ENCODE results near the gene CNTNAP2.
"Not testable (repeated sequence)": the region's sequence is repeated elsewhere in the genome, so short reads cannot be mapped to it uniquely, and the experiment has no call there.

The CNTNAP2 gene

DNA sequence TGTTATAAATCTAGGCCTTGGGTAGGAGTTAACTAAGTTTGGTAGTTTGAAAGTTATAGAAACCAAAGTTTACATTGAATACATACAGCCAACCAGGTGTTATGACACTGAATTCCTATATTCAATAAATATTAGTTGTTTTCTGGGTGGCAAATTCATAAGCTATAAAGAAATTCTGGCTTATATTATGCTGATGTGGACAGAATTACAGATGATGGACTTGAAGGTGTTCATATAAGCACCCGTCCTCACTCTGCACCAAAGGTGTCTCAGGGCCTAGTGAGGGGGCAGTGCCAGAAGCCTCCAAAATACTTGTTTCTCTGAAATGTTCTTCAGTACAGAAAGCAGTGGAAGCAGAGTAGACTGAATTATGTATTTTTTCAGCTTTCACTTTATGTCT lies 973.0 kb downstream of the CNTNAP2 start:
- no peak for FAIRE-seq
- TF ChIP-seq TAF1 (IDR thresholded peaks at IDR 0.05; ENCODE audit: low read depth, low read length) (no peak), POLR2A (IDR thresholded peaks at IDR 0.05; ENCODE audit: low read depth, low read length) (no peak), POLR2AphosphoS5 (IDR thresholded peaks at IDR 0.05; ENCODE audit: low read depth, low read length) (no peak), POU2F2 (IDR thresholded peaks at IDR 0.05; ENCODE audit: low read depth, low read length) (no peak), SPI1 (IDR thresholded peaks at IDR 0.05; ENCODE audit: low read depth, low read length) (no peak), PAX5 (IDR thresholded peaks at IDR 0.05; ENCODE audit: insufficient read depth, low read length, severe bottlenecking) (no peak)
- no peak for DNase-seq (ENCODE audit: insufficient read length, low spot score)

DNA sequence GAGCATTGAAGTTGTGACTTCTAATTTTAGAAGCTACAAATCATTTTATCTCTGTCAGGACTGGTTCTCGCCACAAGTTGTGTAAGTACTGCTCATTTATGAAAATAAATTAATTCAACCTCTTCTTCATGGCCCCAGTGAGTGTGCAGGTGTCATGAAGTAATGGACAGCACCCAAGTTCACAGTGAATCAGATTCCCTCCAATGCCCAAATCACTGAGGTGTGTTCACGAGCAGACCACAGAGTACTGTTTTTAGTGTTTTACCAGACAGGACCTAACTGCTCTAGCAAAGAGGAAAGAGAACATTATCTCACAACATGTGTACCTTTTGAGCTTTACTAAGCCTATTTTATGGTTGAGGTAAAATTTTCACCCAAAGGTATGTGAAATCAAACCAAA lies 980.0 kb downstream of the CNTNAP2 start:
- FAIRE-seq, result no peak
- no peak for DNase-seq (ENCODE audit: insufficient read length, low spot score)
- TF ChIP-seq PAX5 (IDR thresholded peaks at IDR 0.05; ENCODE audit: insufficient read depth, low read length, severe bottlenecking), result no peak
- no peak for TF ChIP-seq SPI1 (IDR thresholded peaks at IDR 0.05; ENCODE audit: low read depth, low read length)
- TF ChIP-seq TAF1 (IDR thresholded peaks at IDR 0.05; ENCODE audit: low read depth, low read length), result no peak
- TF ChIP-seq POU2F2 (IDR thresholded peaks at IDR 0.05; ENCODE audit: low read depth, low read length), result no peak
- TF ChIP-seq POLR2A (IDR thresholded peaks at IDR 0.05; ENCODE audit: low read depth, low read length), result no peak
- TF ChIP-seq POLR2AphosphoS5 (IDR thresholded peaks at IDR 0.05; ENCODE audit: low read depth, low read length), result no peak

DNA sequence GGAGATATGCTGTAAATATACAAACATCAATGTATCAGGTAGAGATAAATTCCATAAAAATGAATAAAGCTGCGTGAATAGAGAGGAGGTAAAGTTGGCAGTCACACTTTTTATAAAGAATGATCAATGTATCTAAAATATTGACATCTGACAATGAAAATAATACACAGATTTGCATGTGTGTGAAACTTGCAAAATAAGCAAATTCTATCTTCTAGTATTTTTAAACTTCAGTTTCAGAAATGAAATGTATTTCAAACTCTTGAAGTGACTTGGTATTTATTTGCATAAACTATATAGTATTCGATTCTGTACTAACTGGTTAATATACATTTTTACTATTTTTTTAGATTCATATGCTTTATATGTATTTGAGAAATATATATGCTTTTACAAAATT lies 986.6 kb downstream of the CNTNAP2 start:
- TF ChIP-seq PAX5 (IDR thresholded peaks at IDR 0.05; ENCODE audit: insufficient read depth, low read length, severe bottlenecking) (no peak), POLR2A (IDR thresholded peaks at IDR 0.05; ENCODE audit: low read depth, low read length) (no peak), POU2F2 (IDR thresholded peaks at IDR 0.05; ENCODE audit: low read depth, low read length) (no peak), TAF1 (IDR thresholded peaks at IDR 0.05; ENCODE audit: low read depth, low read length) (no peak), SPI1 (IDR thresholded peaks at IDR 0.05; ENCODE audit: low read depth, low read length) (no peak), POLR2AphosphoS5 (IDR thresholded peaks at IDR 0.05; ENCODE audit: low read depth, low read length) (no peak)
- no peak for DNase-seq (ENCODE audit: insufficient read length, low spot score)
- no peak for FAIRE-seq

DNA sequence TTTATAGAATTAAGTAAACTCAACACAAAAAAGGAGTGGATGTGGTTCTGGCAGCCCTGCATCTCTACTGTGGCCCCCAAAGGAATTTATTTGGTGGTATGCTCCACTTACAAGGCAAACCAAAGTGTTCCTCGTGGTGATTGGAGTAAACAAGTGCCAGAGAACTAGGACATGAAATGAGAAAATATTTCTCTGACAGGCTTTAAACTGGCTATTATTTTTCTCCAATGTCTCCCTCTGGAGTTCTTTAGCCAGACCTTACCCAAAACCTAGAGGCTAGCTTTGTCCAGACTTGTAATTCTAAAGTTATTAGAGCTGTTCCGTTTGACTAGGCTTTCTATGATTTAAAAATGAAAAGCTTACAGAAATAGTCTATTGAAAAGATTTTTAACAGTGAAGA lies 990.1 kb downstream of the CNTNAP2 start:
- FAIRE-seq, result no peak
- TF ChIP-seq POU2F2 (IDR thresholded peaks at IDR 0.05; ENCODE audit: low read depth, low read length) (no peak), TAF1 (IDR thresholded peaks at IDR 0.05; ENCODE audit: low read depth, low read length) (no peak), POLR2A (IDR thresholded peaks at IDR 0.05; ENCODE audit: low read depth, low read length) (no peak), POLR2AphosphoS5 (IDR thresholded peaks at IDR 0.05; ENCODE audit: low read depth, low read length) (no peak), SPI1 (IDR thresholded peaks at IDR 0.05; ENCODE audit: low read depth, low read length) (no peak), PAX5 (IDR thresholded peaks at IDR 0.05; ENCODE audit: insufficient read depth, low read length, severe bottlenecking) (no peak)

DNA sequence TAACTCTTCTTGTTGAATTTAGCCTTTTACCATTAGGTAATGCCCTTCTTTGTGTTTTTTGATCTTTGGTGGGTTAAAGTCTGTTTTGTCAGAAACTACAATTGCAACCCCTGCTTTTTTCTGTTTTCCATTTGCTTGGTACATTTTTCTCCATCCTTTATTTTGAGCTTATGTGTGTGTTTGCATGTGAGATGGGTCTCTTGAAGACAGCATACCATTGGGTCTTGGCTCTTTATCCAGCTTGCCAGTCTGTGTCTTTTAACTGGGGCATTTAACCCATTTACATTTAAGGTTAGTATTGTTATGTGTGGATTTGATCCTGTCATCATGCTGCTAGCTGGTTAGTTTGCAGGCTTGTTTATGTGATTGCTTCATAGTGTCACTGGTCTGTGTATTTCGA lies 997.9 kb downstream of the CNTNAP2 start:
- not testable (repeated sequence) for FAIRE-seq

More for the DNA sequence above, 990.1 kb downstream of the CNTNAP2 start:
- no peak for DNase-seq (ENCODE audit: insufficient read length, low spot score)

DNA sequence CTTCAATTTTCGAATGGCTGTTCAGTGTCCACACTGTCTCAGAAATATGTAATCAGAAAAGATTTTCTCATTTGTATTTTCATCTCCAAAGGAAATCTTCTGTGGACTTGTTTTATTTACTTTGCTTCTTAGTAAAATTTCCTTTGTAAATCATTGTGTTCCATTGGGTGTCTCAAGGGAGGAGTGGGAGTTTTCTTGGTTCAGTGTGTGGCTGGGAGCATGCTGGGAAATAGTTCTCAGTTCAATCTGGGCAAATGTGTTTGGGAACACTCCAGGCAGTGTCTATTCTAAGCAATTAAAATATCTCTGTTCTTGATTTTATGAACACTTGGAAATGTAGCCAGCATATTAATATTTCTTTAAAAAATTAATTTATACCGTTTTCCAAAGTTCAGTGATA lies 1019.8 kb downstream of the CNTNAP2 start:
- FAIRE-seq (no peak), DNase-seq (ENCODE audit: insufficient read length, low spot score) (no peak)
- TF ChIP-seq PAX5 (IDR thresholded peaks at IDR 0.05; ENCODE audit: insufficient read depth, low read length, severe bottlenecking), result no peak
- no peak for TF ChIP-seq POLR2A (IDR thresholded peaks at IDR 0.05; ENCODE audit: low read depth, low read length)
- TF ChIP-seq POU2F2 (IDR thresholded peaks at IDR 0.05; ENCODE audit: low read depth, low read length), result no peak
- TF ChIP-seq POLR2AphosphoS5 (IDR thresholded peaks at IDR 0.05; ENCODE audit: low read depth, low read length), result no peak
- TF ChIP-seq TAF1 (IDR thresholded peaks at IDR 0.05; ENCODE audit: low read depth, low read length), result no peak
- TF ChIP-seq SPI1 (IDR thresholded peaks at IDR 0.05; ENCODE audit: low read depth, low read length), result no peak

More for the DNA sequence above, 997.9 kb downstream of the CNTNAP2 start:
- DNase-seq (ENCODE audit: insufficient read length, low spot score), result not testable (repeated sequence)

DNA sequence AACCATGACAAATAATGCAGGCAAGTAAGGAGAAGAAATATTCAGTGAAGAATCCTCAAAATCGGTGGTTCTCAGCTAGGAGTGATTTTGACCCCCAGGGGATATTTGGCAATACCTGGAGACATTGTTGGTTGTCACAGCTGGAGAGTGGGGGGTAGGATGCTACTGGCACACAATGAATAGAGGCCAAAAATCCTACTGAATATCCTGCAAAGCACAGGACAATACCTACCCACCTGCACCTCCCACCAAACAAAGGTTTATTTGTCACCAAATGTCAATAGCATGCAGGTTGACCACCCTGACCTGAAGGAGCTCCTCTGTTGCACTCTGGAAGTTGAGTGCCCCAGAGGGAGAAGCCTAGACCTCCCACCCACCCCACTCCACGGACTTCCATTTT lies 1028.6 kb downstream of the CNTNAP2 start:
- FAIRE-seq, result no peak

DNA sequence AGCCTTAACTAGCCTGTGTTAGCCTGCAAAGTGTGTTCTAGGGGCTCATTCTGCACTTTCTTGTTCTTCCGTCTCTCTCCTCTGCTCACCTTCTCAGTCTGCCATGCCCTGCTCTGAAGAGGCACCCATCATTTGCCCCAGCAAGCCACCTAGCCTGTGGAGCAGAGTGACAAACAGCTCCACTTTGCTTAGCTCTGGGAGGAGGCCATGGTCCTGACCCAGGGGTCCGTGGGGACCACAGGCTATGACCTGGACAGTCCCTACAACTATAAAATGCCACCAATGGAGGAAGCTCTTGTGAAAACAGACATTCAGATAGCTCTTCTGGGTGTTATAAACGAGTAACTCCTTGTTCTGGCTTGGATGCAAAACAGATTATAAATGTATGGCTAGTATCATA lies 1029.6 kb downstream of the CNTNAP2 start:
- TF ChIP-seq POLR2A (IDR thresholded peaks at IDR 0.05; ENCODE audit: low read depth, low read length) (no peak), POLR2AphosphoS5 (IDR thresholded peaks at IDR 0.05; ENCODE audit: low read depth, low read length) (no peak), SPI1 (IDR thresholded peaks at IDR 0.05; ENCODE audit: low read depth, low read length) (no peak)
- FAIRE-seq (no peak), DNase-seq (ENCODE audit: insufficient read length, low spot score) (no peak)

More for the DNA sequence above, 1028.6 kb downstream of the CNTNAP2 start:
- TF ChIP-seq SPI1 (IDR thresholded peaks at IDR 0.05; ENCODE audit: low read depth, low read length) (no peak), POLR2AphosphoS5 (IDR thresholded peaks at IDR 0.05; ENCODE audit: low read depth, low read length) (no peak), POLR2A (IDR thresholded peaks at IDR 0.05; ENCODE audit: low read depth, low read length) (no peak), TAF1 (IDR thresholded peaks at IDR 0.05; ENCODE audit: low read depth, low read length) (no peak), POU2F2 (IDR thresholded peaks at IDR 0.05; ENCODE audit: low read depth, low read length) (no peak)
- DNase-seq (ENCODE audit: insufficient read length, low spot score), result no peak

DNA sequence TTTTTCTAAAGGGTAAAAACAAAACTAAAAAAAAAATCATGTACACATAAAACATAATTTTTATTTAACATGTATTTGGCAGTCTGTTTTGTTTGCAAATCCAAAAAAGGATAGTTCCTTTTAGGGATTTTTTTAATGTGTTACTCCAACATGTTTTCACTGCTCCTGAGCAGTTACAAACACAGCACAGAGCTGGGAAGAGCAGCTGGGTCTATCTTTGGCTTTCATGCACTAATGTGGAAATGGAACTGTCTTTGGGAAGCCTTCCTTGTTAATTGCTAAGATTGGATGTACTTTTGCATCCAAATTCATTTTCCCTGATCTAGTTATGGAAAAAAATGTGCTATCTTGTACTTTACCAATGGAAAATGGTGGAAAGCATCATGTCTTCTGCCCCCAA lies 1035.1 kb downstream of the CNTNAP2 start:
- TF ChIP-seq PAX5 (IDR thresholded peaks at IDR 0.05; ENCODE audit: insufficient read depth, low read length, severe bottlenecking) (no peak), POU2F2 (IDR thresholded peaks at IDR 0.05; ENCODE audit: low read depth, low read length) (no peak)
- no peak for FAIRE-seq
- DNase-seq (ENCODE audit: insufficient read length, low spot score), result no peak

DNA sequence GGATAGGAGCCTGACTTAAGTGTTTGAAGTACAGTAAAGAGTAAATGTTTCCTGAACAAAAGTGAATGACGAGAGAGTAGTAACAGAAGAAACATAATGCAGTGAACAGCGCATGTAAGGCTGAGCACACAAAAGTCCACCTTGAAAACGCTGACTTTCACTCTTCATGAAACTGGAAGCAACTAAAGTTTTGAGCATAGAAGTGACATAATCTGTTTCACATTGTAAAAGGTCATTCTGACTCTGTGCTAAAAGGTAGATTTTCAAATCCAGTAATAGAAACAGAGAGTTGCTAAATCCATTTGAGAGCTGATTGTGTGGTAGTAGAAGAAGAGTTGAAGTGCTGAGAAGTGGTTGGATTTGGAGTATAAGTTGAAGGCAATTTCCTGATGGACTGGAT lies 1037.0 kb downstream of the CNTNAP2 start:
- FAIRE-seq, result no peak
- no peak for DNase-seq (ENCODE audit: insufficient read length, low spot score)
- TF ChIP-seq PAX5 (IDR thresholded peaks at IDR 0.05; ENCODE audit: insufficient read depth, low read length, severe bottlenecking) (no peak), POLR2AphosphoS5 (IDR thresholded peaks at IDR 0.05; ENCODE audit: low read depth, low read length) (no peak), POLR2A (IDR thresholded peaks at IDR 0.05; ENCODE audit: low read depth, low read length) (no peak), SPI1 (IDR thresholded peaks at IDR 0.05; ENCODE audit: low read depth, low read length) (no peak), POU2F2 (IDR thresholded peaks at IDR 0.05; ENCODE audit: low read depth, low read length) (no peak), TAF1 (IDR thresholded peaks at IDR 0.05; ENCODE audit: low read depth, low read length) (no peak)

DNA sequence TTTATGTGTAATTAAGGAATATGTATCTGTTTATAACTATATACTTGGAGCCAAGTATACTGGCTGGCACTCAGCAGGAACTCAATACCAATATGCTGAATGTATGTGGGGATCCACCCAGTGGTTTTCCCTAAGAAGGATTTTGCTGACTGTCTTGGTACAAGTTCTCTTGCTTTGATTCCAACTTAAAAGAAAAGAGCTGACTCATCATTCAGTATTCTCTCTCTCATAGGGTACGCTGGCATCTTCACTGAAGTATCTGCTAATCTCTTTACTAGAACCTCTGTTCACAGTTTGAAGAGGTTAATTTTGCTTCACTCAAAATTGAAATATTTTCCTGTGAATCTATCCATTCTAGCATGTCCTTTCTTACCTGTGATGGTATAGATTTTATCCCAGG lies 1044.8 kb downstream of the CNTNAP2 start:
- TF ChIP-seq SPI1 (IDR thresholded peaks at IDR 0.05; ENCODE audit: low read depth, low read length), result no peak
- TF ChIP-seq POU2F2 (IDR thresholded peaks at IDR 0.05; ENCODE audit: low read depth, low read length), result no peak
- no peak for TF ChIP-seq TAF1 (IDR thresholded peaks at IDR 0.05; ENCODE audit: low read depth, low read length)
- no peak for TF ChIP-seq POLR2AphosphoS5 (IDR thresholded peaks at IDR 0.05; ENCODE audit: low read depth, low read length)
- no peak for TF ChIP-seq POLR2A (IDR thresholded peaks at IDR 0.05; ENCODE audit: low read depth, low read length)
- no peak for TF ChIP-seq PAX5 (IDR thresholded peaks at IDR 0.05; ENCODE audit: insufficient read depth, low read length, severe bottlenecking)
- no peak for DNase-seq (ENCODE audit: insufficient read length, low spot score)
- no peak for FAIRE-seq
